Keratinocyte (primary cell): ENCODE data around the gene TRMT112.

Source experiments
- EZH2 ChIP-seq: IDR thresholded peaks from one replicate; pipeline ENCODE4 v1.6.1; 2012; ENCODE audit warnings: inconsistent platforms, mild to moderate bottlenecking, low read length, moderate library complexity
- TF ChIP-seq, protein P1 (sequence below), 3 experiments: IDR thresholded peaks in 1 of 3; conservative IDR thresholded peaks in 1 of 3; optimal IDR thresholded peaks in 1 of 3; 2 replicates in 2 of 3; 3 replicates in 1 of 3; pipeline versions ENCODE3 to v1.5.1; 2011; ENCODE audit warnings: low read length in 3 of 3, mild to moderate bottlenecking in 3 of 3, moderate library complexity in 2 of 3, control low read depth in 1 of 3, inconsistent platforms in 1 of 3; ENCODE audit not compliant: insufficient read depth in 2 of 3; ENCODE audit errors: extremely low read depth in 1 of 3

DNA sequence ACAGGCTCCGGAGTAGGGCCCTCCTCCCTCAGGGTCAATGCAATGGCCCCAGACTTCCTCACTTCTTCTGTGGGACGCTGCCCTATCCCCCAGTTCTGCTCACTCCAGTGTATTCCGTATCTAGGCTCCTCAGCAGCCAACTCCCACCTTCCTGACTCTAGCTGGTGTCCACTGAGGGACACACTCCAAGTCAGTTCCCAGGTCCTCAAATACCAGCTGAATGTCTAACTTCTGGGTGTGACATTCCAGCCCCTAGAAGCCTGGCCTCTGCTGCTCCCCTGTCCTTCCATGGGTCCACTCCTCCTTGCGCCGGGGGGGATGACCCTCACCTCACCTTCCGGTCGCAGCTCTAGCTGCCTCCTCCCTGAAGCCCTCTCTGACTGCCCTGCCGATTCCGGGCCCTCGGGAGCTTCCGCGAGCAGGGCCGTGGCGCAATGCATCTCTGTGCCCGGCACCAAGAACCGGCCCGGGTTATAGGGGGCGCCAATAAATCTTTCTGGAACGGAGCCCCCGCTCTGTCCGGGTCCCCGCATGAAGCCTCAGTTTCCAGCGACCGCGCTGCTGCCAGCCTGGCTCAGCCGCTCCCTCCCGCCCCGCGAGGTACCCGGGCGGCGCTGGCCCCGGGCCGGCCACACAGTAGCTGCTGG, 48.3 kb downstream of the TRMT112 start:
- TF ChIP-seq, protein P1, sequence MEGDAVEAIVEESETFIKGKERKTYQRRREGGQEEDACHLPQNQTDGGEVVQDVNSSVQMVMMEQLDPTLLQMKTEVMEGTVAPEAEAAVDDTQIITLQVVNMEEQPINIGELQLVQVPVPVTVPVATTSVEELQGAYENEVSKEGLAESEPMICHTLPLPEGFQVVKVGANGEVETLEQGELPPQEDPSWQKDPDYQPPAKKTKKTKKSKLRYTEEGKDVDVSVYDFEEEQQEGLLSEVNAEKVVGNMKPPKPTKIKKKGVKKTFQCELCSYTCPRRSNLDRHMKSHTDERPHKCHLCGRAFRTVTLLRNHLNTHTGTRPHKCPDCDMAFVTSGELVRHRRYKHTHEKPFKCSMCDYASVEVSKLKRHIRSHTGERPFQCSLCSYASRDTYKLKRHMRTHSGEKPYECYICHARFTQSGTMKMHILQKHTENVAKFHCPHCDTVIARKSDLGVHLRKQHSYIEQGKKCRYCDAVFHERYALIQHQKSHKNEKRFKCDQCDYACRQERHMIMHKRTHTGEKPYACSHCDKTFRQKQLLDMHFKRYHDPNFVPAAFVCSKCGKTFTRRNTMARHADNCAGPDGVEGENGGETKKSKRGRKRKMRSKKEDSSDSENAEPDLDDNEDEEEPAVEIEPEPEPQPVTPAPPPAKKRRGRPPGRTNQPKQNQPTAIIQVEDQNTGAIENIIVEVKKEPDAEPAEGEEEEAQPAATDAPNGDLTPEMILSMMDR (optimal IDR thresholded peaks at IDR 0.05 in 1 of 3, IDR thresholded peaks at IDR 0.05 in 1 of 3, conservative IDR thresholded peaks at IDR 0.05 in 1 of 3; ENCODE audit: extremely low read depth in 1 of 3, insufficient read depth in 2 of 3, low read length in 3 of 3) = no peak
- no peak for TF ChIP-seq EZH2
